Upper lobe of left lung (tissue), 4 donors: ENCODE data around the gene PLIN5.

Experiments
- CTCF ChIP-seq, 6 experiments: fragments of 450-650 bp in 4 of 6; fragments of 200-600 bp in 2 of 6; sonication (generic) in 2 of 6; IDR thresholded peaks; one replicate each; pipeline ENCODE4 v1.5.1; 2016 to 2019; ENCODE audit warnings: antibody characterized with exemption in 6 of 6
- EP300 ChIP-seq, 4 donors: sonication (generic); formaldehyde crosslinking; IDR thresholded peaks; one replicate each; pipeline ENCODE4 v1.5.1; 2017; ENCODE audit warnings: antibody characterized with exemption in 4 of 4, control low read depth in 2 of 4
- POLR2A ChIP-seq, 4 donors: fragments of 450-650 bp; IDR thresholded peaks; one replicate each; pipeline ENCODE4 v1.5.1; 2016 to 2017; ENCODE audit warnings: antibody characterized with exemption in 4 of 4, mild to moderate bottlenecking in 2 of 4
- POLR2AphosphoS5 ChIP-seq, 2 donors: sonication (generic); formaldehyde crosslinking; IDR thresholded peaks; one replicate each; pipeline ENCODE4 v1.5.1; 2017; ENCODE audit warnings: antibody characterized with exemption in 2 of 2

GRCh38 chr19:4499318-4499717 is 35.7 kb downstream of the PLIN5 start:
- TF ChIP-seq CTCF (IDR thresholded peaks at IDR 0.05) (no peak), POLR2A (IDR thresholded peaks at IDR 0.05) (no peak), POLR2AphosphoS5 (IDR thresholded peaks at IDR 0.05) (no peak), EP300 (IDR thresholded peaks at IDR 0.05) (no peak)
